HEK293 (cell line): Measurements from ENCODE around the gene YAF2.

Experiments
- CTCF ChIP-seq: fragments of 450-650 bp; formaldehyde crosslinking; IDR thresholded peaks from 2 replicates; pipeline ENCODE4 v1.5.1; 2016; ENCODE audit warnings: missing biosample characterization, missing genetic modification characterization
- REPIN1 ChIP-seq: fragments of 450-650 bp; formaldehyde crosslinking; IDR thresholded peaks from 2 replicates; pipeline ENCODE4 v1.5.1; 2017; ENCODE audit warnings: missing biosample characterization, missing genetic modification characterization, low read depth
- SCRT2 ChIP-seq: fragments of 450-650 bp; formaldehyde crosslinking; IDR thresholded peaks from 2 replicates; pipeline ENCODE4 v1.5.1; 2016; ENCODE audit warnings: missing biosample characterization, missing genetic modification characterization
- ZBTB17 ChIP-seq: fragments of 450-650 bp; formaldehyde crosslinking; IDR thresholded peaks from 2 replicates; pipeline ENCODE4 v1.5.1; 2016; ENCODE audit warnings: missing biosample characterization, missing genetic modification characterization
- ZNF211 ChIP-seq: fragments of 450-650 bp; formaldehyde crosslinking; IDR thresholded peaks from 2 replicates; pipeline ENCODE4 v1.5.1; 2016; ENCODE audit warnings: low read depth, missing biosample characterization, missing genetic modification characterization
- ZNF223 ChIP-seq: fragments of 450-650 bp; formaldehyde crosslinking; IDR thresholded peaks from 2 replicates; pipeline ENCODE4 v1.5.1; 2016; ENCODE audit warnings: missing biosample characterization, missing genetic modification characterization
- ZNF274 ChIP-seq, 2 experiments: fragments of 200-500 bp in 1 of 2; fragments of 450-650 bp in 1 of 2; sonication (Bioruptor generic) in 1 of 2; formaldehyde crosslinking in 1 of 2; IDR thresholded peaks; 2 replicates each; pipeline versions ENCODE4 v1.5.1 to v1.6.1; 2014 to 2016; ENCODE audit warnings: borderline replicate concordance in 1 of 2, inconsistent platforms in 1 of 2, low read length in 1 of 2, missing biosample characterization in 1 of 2, missing genetic modification characterization in 1 of 2
- ZNF558 ChIP-seq: fragments of 450-650 bp; formaldehyde crosslinking; IDR thresholded peaks from 2 replicates; pipeline ENCODE4 v1.5.1; 2016; ENCODE audit warnings: missing biosample characterization, missing genetic modification characterization

- no peak for TF ChIP-seq CTCF (tag by site-specific recombination)
- TF ChIP-seq ZBTB17 (tag by site-specific recombination) = no peak
- TF ChIP-seq ZNF274 (IDR thresholded peaks at IDR 0.05; ENCODE audit: low read length) = no peak
- TF ChIP-seq ZNF274 (tag by site-specific recombination; IDR thresholded peaks at IDR 0.05; ENCODE audit: borderline replicate concordance) = no peak
- TF ChIP-seq SCRT2 = no peak
- no peak for TF ChIP-seq ZNF223
- no peak for TF ChIP-seq ZNF558 (tag by site-specific recombination)
- TF ChIP-seq ZNF211 = no peak
- no peak for TF ChIP-seq REPIN1 (tag by site-specific recombination)
Measured at GRCh38 chr12:42284876-42285275, 46.8 kb upstream of the YAF2 start.
